RWPE2 (cell line): ENCODE measurements around the gene RAB35.

Experiments
- ATAC-seq: fragments of 200-7000 bp; cut with Tn5 transposase; 3 replicates; pipeline ENCODE4 v1.9.1; 2021; ENCODE audit warnings: low read depth
- DNase-seq: peaks from one replicate; pipeline ENCODE4 v3.0.0-alpha.2; 2020; ENCODE audit warnings: low spot score
- H3K27ac ChIP-seq: fragments of 450-650 bp; 2 replicates; pipeline ENCODE4 v1.5.1; 2017; ENCODE audit warnings: mild to moderate bottlenecking; ENCODE audit not compliant: poor library complexity, severe bottlenecking
- H3K27me3 ChIP-seq: fragments of 250-450 bp; sonication (Bioruptor Pico); 2 replicates; pipeline ENCODE4 v1.5.1; 2021; ENCODE audit warnings: mild to moderate bottlenecking, moderate library complexity; ENCODE audit not compliant: insufficient read depth, poor library complexity, severe bottlenecking
- H3K36me3 ChIP-seq: fragments of 250-450 bp; sonication (Bioruptor Pico); 2 replicates; pipeline ENCODE4 v1.5.1; 2020; ENCODE audit warnings: low read depth, mild to moderate bottlenecking, moderate library complexity
- H3K4me1 ChIP-seq: fragments of 250-450 bp; sonication (Bioruptor Pico); 2 replicates; pipeline ENCODE4 v1.5.1; 2021; ENCODE audit warnings: mild to moderate bottlenecking, moderate library complexity; ENCODE audit not compliant: insufficient read depth, poor library complexity, severe bottlenecking
- H3K4me3 ChIP-seq: fragments of 250-450 bp; sonication (Bioruptor Pico); 2 replicates; pipeline ENCODE4 v1.5.1; 2021; ENCODE audit warnings: mild to moderate bottlenecking, moderate library complexity; ENCODE audit not compliant: severe bottlenecking
- H3K9me3 ChIP-seq: fragments of 250-450 bp; sonication (Bioruptor Pico); 2 replicates; pipeline ENCODE4 v1.5.1; 2021; ENCODE audit warnings: mild to moderate bottlenecking, moderate library complexity; ENCODE audit not compliant: severe bottlenecking
- TF ChIP-seq, protein P1 (sequence below): fragments of 450-650 bp; IDR thresholded peaks from one replicate; pipeline ENCODE4 v1.5.1; 2017; ENCODE audit warnings: mild to moderate bottlenecking, moderate library complexity; ENCODE audit not compliant: poor library complexity, severe bottlenecking

The RAB35 gene

DNA sequence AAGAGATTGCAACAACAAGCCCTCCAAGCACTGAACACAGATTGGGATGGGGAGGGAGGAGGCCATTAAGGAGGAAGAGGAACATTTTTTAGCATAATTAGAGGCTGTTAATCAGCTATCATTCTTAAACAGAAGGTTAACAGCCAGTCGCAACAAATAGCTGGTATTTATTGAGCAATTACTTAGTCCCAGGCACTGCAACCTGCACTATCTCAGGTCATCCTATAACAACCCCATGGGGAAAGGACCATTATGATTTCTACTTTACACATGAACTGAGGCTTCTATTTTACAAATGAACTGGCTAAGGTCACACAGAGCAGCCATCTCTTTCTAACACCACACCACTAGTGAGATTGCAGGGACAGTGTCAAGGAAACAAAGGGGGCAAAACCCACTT is 10.4 kb downstream of the RAB35 start:
- no peak for DNase-seq
- no peaks in the 10 kb centered on the region for H3K27me3 ChIP-seq
- no peak for ATAC-seq
- H3K9me3 ChIP-seq, result no peaks in the 10 kb centered on the region
- TF ChIP-seq, protein P1, sequence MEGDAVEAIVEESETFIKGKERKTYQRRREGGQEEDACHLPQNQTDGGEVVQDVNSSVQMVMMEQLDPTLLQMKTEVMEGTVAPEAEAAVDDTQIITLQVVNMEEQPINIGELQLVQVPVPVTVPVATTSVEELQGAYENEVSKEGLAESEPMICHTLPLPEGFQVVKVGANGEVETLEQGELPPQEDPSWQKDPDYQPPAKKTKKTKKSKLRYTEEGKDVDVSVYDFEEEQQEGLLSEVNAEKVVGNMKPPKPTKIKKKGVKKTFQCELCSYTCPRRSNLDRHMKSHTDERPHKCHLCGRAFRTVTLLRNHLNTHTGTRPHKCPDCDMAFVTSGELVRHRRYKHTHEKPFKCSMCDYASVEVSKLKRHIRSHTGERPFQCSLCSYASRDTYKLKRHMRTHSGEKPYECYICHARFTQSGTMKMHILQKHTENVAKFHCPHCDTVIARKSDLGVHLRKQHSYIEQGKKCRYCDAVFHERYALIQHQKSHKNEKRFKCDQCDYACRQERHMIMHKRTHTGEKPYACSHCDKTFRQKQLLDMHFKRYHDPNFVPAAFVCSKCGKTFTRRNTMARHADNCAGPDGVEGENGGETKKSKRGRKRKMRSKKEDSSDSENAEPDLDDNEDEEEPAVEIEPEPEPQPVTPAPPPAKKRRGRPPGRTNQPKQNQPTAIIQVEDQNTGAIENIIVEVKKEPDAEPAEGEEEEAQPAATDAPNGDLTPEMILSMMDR, result no peak
- no peak overlapping the region for H3K4me3 ChIP-seq
- peaks cover 29% of the 10 kb centered on the region for H3K36me3 ChIP-seq
- H3K27ac ChIP-seq, result no peak overlapping the region
- no peaks in the 10 kb centered on the region for H3K4me1 ChIP-seq

DNA sequence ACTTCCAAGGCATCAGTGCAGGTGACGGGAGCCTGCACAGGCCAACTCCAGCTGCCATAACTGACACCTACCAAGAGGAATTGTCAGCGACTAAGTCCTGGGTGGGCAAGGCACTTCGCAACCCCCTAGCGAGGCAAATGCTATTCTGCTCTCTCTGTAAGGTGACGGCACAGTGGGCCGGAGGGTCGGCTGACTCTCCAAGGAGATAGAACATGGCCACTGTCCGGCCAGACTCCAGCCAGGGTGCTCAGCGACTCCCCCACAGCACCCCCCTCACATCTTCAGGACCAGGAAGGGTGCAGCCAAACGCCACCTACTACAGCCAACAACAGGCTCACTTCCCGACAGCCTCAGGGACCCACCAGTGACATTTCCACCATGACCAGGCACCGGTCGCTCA is 13.2 kb downstream of the RAB35 start:
- Histone ChIP-seq H3K4me1 (no peaks in the 10 kb centered on the region), H3K36me3 (peaks cover 35% of the 10 kb centered on the region), H3K9me3 (no peaks in the 10 kb centered on the region), H3K27me3 (no peaks in the 10 kb centered on the region), H3K27ac (no peak overlapping the region), H3K4me3 (no peak overlapping the region)
- TF ChIP-seq, protein P1, result no peak
- ATAC-seq (no peak), DNase-seq (no peak)

DNA sequence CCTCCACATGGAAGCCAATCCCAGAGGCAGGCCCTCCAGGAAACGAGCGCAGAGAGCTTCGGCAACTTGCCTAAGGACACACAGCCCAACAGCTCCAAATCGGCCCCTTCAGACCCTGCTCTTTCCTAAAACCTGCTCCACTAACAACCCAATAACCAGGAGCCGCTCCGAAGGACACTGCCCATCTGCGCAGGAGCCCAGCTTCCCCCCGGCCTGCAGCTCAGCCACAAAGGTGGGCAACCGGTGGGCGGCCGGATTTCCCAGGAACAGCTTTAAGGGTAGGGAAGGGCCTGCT is 13.6 kb downstream of the RAB35 start:
- H3K36me3 ChIP-seq, result peaks cover 38% of the 10 kb centered on the region
- no peak overlapping the region for H3K27ac ChIP-seq
- H3K4me1 ChIP-seq, result no peaks in the 10 kb centered on the region

DNA sequence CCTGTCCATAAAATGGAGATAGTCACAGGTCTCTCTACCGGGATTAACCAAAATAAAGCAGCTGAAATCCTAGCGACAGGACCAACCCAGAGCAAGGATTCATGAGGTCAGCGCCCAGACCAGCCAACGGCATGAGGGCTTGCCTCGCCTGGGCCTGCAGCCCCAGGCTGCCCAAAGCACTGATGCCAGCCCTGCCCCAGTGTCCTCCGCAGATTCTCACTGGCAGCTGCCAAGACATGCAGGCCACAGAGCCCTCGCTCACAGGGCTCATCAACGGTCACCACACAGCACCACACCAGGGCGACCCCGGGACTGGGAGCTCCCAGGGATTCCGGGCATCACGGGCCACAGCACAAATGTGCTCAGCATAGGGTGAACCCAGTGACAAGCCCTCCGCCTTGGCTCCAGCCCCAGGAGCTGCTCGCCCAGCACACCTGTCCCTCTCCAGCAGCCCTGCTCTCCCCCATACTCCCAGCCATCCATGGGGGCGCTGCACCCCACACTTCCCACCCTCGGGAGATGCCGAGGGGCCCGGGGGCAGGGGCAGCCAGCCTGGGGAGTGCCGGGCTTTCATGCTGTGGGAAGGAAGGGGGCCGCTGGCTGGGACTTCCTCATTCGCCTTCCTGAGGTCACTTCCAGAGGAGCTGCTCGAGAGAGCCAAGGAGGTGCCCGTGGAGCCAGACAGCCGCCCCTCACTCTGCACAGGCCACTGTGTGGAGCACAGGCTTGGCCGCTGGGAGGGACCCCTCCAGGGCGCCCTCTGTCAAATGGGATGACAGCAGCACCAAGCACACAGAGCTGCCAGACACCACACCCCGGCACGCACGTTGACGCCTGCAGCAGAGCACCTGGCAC is 14.1 kb downstream of the RAB35 start:
- DNase-seq, result no peak
- no peak overlapping the region for H3K27ac ChIP-seq
- no peak for ATAC-seq
- TF ChIP-seq, protein P1, result no peak
- H3K9me3 ChIP-seq, result no peaks in the 10 kb centered on the region
- no peaks in the 10 kb centered on the region for H3K4me1 ChIP-seq
- H3K36me3 ChIP-seq, result peaks cover 39% of the 10 kb centered on the region
- no peaks in the 10 kb centered on the region for H3K27me3 ChIP-seq
- H3K4me3 ChIP-seq, result no peak overlapping the region

More for the DNA sequence above, 13.6 kb downstream of the RAB35 start:
- Histone ChIP-seq H3K9me3 (no peaks in the 10 kb centered on the region), H3K4me3 (no peak overlapping the region), H3K27me3 (no peaks in the 10 kb centered on the region)
- TF ChIP-seq, protein P1, result no peak
- ATAC-seq (no peak), DNase-seq (no peak)

DNA sequence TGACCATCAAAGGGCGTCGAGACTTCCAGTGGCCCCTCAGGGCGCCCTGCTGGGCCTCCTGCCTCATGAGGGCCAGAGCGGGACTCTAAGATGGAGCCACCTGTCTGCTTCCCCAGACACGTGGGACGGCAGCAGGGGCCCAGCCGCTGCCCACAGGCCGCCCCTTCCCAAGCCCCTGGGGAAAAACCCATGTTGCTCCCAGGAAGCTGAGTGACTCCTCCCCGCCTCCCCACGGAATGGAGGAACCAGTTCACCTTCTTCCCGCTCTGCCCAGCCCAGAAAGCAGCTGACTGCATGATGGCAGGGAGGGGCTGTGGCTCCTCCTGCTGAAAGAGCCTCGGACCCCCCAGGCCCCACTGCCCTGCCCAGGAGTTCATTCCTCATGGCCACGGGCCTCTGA is 14.9 kb downstream of the RAB35 start:
- ATAC-seq (no peak), DNase-seq (no peak)
- Histone ChIP-seq H3K36me3 (peaks cover 39% of the 10 kb centered on the region), H3K27ac (no peak overlapping the region), H3K27me3 (no peaks in the 10 kb centered on the region), H3K4me3 (no peak overlapping the region), H3K4me1 (no peaks in the 10 kb centered on the region), H3K9me3 (no peaks in the 10 kb centered on the region)
- TF ChIP-seq, protein P1, result no peak
